ENCODE results near the gene REM1. TPM values are rescaled to one million over a fixed set of nuclear protein-coding genes. Genes with fewer than 3 reads are reported as not detected.

Gene REM1
- total RNA-seq, 1 experiment from 2014 or later, result not detected

GRCh38 chr20:31488115-31488514, 13.0 kb downstream of the REM1 start:
- Histone ChIP-seq H3K36me3 (ENCODE audit: control insufficient read depth in 1 of 2, insufficient read depth in 2 of 2, low read length in 2 of 2) (no peaks in the 10 kb centered on the region), H3K9me3 (ENCODE audit: control insufficient read depth in 1 of 2, insufficient read depth in 1 of 2, low read depth in 1 of 2, low read length in 2 of 2) (no peaks in the 10 kb centered on the region), H3K79me2 (ENCODE audit: insufficient read depth, low read length) (no peaks in the 10 kb centered on the region), H3K4me3 (replicated peaks in 1 of 2; ENCODE audit: low read depth in 1 of 2, low read length in 2 of 2) (no peak overlapping the region), H3K9me2 (ENCODE audit: insufficient read depth) (no peaks in the 10 kb centered on the region), H3K4me1 (ENCODE audit: control insufficient read depth in 1 of 2, insufficient read depth in 2 of 2, low read length in 2 of 2) (no peaks in the 10 kb centered on the region), H3K9ac (ENCODE audit: low read length) (no peak overlapping the region), H2AFZ (ENCODE audit: low read depth, low read length, poor library complexity, severe bottlenecking) (no peak overlapping the region), H3K27ac (ENCODE audit: low read depth, low read length) (no peak overlapping the region), H3K27me3 (ENCODE audit: insufficient read depth, low read length) (no peaks in the 10 kb centered on the region), H3K4me2 (ENCODE audit: low read length) (no peak overlapping the region), H4K20me1 (ENCODE audit: insufficient read depth) (no peaks in the 10 kb centered on the region)
- BruUV-seq (replicated peaks), result no TSS peak
- TF ChIP-seq SP1 (IDR thresholded peaks at IDR 0.05; ENCODE audit: low read depth), result no peak
- TF ChIP-seq EZH2 (IDR thresholded peaks at IDR 0.05), result no peak
- TF ChIP-seq ZNF274 (IDR thresholded peaks at IDR 0.05; ENCODE audit: low read depth, low read length), result no peak
- TF ChIP-seq CEBPB (IDR thresholded peaks at IDR 0.05; ENCODE audit: low read depth), result no peak
- no peak for TF ChIP-seq ZFX (IDR thresholded peaks at IDR 0.05)
- no peak for TF ChIP-seq SIN3A (IDR thresholded peaks at IDR 0.05; ENCODE audit: low read depth)
- no peak for TF ChIP-seq EGR1 (IDR thresholded peaks at IDR 0.05; ENCODE audit: low read depth)
- TF ChIP-seq FOSL1 (IDR thresholded peaks at IDR 0.05; ENCODE audit: low read depth), result no peak
- no peak for TF ChIP-seq EZH2phosphoT487 (IDR thresholded peaks at IDR 0.05; ENCODE audit: borderline replicate concordance)
- ATAC-seq (no peak), DNase-seq (ENCODE audit: low read depth, low spot score) (no peak)
- CTCF ChIA-PET, result no interaction called here
- intact Hi-C loops (cut with micrococcal nuclease), result no loop called here
- RAD21 ChIA-PET (ENCODE audit: low non-redundant PET in 1 of 2, low total read pairs in 2 of 2, uncharacterized antibody in 2 of 2, unreplicated experiment in 2 of 2), result no interaction called here
- POLR2A ChIA-PET, result no interaction called here

- intact Hi-C loops (cut with micrococcal nuclease), result no loop called here
- ChIA-PET RAD21 (ENCODE audit: low non-redundant PET in 1 of 2, low total read pairs in 2 of 2, uncharacterized antibody in 2 of 2, unreplicated experiment in 2 of 2) (no interaction called here), CTCF (interaction anchor here (2.7 kb wide), 1 partner anchor 14 kb away, joined by 12 read pairs; no protein-coding TSS in a partner anchor), POLR2A (no interaction called here)
- H3K9me3 ChIP-seq (ENCODE audit: control insufficient read depth in 1 of 2, insufficient read depth in 1 of 2, low read depth in 1 of 2, low read length in 2 of 2), result no peaks in the 10 kb centered on the region
- no peak overlapping the region for H3K27ac ChIP-seq (ENCODE audit: low read depth, low read length)
- H3K9ac ChIP-seq (ENCODE audit: low read length), result no peak overlapping the region
- H3K79me2 ChIP-seq (ENCODE audit: insufficient read depth, low read length), result no peaks in the 10 kb centered on the region
- no peak overlapping the region for H3K4me3 ChIP-seq (replicated peaks in 1 of 2; ENCODE audit: low read depth in 1 of 2, low read length in 2 of 2)
- no peak for TF ChIP-seq TCF7L2 (IDR thresholded peaks at IDR 0.05; ENCODE audit: borderline replicate concordance, extremely low read depth, insufficient read depth, insufficient read length)
- no peaks in the 10 kb centered on the region for H4K20me1 ChIP-seq (ENCODE audit: insufficient read depth)
- no peaks in the 10 kb centered on the region for H3K27me3 ChIP-seq (ENCODE audit: insufficient read depth, low read length)
- DNase-seq (ENCODE audit: low read depth, low spot score) (no peak), ATAC-seq (no peak)
- H3K4me1 ChIP-seq (ENCODE audit: control insufficient read depth in 1 of 2, insufficient read depth in 2 of 2, low read length in 2 of 2), result 0 out of 4 replicates have a peak, but pooled peaks cover 0 to 3% of the 10 kb centered on the region in 2 experiments
- H3K9me2 ChIP-seq (ENCODE audit: insufficient read depth), result no peaks in the 10 kb centered on the region
- H3K4me2 ChIP-seq (ENCODE audit: low read length), result no peak overlapping the region
- BruUV-seq (replicated peaks), result no TSS peak
- no peak overlapping the region for H2AFZ ChIP-seq (ENCODE audit: low read depth, low read length, poor library complexity, severe bottlenecking)
- H3K36me3 ChIP-seq (ENCODE audit: control insufficient read depth in 1 of 2, insufficient read depth in 2 of 2, low read length in 2 of 2), result no peaks in the 10 kb centered on the region
Observed at GRCh38 chr20:31489152-31489551, 14.1 kb downstream of the REM1 start.
